Hepatocyte (in vitro differentiated cells): ENCODE measurements around the gene SV2C.

Experiments
- EZH2 ChIP-seq: fragments of 200-600 bp; sonication (generic); IDR thresholded peaks from 2 replicates; pipeline ENCODE4 v1.6.1; 2016; ENCODE audit warnings: antibody characterized with exemption, mild to moderate bottlenecking, borderline replicate concordance
- TF ChIP-seq, protein P1 (sequence below): fragments of 200-600 bp; sonication (generic); IDR thresholded peaks from 2 replicates; pipeline ENCODE4 v1.5.1; 2016; ENCODE audit warnings: antibody characterized with exemption, mild to moderate bottlenecking; ENCODE audit not compliant: poor library complexity

DNA sequence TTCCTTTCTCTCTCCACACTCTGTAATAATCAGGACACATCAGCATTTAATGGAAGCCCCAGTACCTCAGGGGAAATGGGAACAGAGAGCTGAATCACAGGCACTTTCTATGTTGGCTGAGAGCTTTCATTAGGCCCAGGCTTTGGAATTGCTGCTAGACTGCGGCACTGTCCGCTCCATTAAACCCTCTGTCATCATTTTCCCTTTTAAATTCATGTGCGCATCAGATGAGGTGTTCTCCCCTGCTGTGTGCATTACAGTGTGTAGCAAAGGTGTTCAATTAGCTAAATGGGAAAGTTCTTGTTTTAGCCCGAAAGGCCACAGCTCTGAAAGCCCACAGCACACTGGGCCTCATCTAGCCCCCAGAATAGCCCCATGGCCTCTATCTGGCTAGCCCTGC is 133.6 kb downstream of the SV2C start:
- TF ChIP-seq, protein P1, sequence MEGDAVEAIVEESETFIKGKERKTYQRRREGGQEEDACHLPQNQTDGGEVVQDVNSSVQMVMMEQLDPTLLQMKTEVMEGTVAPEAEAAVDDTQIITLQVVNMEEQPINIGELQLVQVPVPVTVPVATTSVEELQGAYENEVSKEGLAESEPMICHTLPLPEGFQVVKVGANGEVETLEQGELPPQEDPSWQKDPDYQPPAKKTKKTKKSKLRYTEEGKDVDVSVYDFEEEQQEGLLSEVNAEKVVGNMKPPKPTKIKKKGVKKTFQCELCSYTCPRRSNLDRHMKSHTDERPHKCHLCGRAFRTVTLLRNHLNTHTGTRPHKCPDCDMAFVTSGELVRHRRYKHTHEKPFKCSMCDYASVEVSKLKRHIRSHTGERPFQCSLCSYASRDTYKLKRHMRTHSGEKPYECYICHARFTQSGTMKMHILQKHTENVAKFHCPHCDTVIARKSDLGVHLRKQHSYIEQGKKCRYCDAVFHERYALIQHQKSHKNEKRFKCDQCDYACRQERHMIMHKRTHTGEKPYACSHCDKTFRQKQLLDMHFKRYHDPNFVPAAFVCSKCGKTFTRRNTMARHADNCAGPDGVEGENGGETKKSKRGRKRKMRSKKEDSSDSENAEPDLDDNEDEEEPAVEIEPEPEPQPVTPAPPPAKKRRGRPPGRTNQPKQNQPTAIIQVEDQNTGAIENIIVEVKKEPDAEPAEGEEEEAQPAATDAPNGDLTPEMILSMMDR: no peak
- TF ChIP-seq EZH2: no peak
